Activated gamma-delta T cell (primary cell): ENCODE results near the gene PDX1.

Experiments used
- DNase-seq: peaks from one replicate; lab custom pipeline; 2025; lab: John Stamatoyannopoulos, UW

PDX1 gene

DNA sequence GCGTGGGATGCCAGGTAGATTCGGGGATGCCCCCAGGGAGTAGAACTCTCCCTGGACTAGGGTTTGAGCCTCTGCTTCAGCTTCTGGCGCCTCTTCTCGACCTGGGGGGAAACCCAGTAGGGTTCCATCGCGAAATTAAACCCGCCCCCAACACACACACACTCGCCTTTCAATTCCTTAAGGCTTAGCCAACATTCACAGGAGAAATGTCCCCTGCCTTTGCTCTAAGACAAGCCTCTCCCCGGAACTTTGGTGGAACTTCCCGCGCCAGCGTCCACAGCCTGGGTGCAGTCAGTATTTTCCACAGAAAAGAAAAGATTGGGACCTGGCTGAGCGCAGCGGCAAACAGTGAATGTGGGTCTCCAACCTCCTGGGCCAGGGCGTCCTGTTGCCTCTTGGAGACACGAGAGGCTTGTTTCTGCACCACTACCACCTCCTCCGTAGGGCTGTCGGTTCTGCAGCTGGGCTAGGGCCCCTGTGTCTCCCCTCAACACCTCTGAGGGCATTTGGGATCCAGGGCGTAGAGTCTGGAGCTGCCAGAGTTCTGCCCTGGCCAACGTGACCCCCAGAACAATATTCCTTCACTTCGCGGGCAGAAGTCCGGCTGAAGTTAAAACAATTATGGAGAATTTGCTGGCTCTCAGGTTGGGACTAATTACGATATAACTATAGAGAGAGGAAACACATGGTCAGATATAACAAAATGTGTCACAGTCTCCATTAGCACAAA is 3.2 kb downstream of the PDX1 start:
- DNase-seq = no peak

DNA sequence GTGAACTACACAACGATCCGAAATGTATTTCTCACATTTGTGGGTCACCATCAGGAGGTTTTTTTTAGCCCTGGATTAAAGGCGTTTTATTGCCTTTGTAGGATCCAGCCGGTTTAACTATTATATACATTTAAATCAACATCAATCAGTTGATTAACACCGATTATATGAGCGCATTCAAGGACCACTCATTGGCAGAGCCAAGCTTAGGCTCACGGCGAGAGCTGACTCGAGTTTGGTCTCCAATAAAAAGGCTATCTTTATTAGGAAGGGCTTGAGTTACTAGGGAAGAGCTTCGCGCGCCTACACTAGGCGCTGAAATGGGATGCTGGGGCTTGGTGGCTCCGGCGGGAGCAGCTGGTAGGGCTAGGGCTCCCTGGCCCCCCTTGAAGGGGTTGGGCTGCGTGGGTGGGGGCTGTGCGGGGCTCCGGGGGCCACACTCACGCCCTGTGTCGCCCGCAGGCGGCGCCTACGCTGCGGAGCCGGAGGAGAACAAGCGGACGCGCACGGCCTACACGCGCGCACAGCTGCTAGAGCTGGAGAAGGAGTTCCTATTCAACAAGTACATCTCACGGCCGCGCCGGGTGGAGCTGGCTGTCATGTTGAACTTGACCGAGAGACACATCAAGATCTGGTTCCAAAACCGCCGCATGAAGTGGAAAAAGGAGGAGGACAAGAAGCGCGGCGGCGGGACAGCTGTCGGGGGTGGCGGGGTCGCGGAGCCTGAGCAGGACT is 4.2 kb downstream of the PDX1 start:
- DNase-seq = no peak

DNA sequence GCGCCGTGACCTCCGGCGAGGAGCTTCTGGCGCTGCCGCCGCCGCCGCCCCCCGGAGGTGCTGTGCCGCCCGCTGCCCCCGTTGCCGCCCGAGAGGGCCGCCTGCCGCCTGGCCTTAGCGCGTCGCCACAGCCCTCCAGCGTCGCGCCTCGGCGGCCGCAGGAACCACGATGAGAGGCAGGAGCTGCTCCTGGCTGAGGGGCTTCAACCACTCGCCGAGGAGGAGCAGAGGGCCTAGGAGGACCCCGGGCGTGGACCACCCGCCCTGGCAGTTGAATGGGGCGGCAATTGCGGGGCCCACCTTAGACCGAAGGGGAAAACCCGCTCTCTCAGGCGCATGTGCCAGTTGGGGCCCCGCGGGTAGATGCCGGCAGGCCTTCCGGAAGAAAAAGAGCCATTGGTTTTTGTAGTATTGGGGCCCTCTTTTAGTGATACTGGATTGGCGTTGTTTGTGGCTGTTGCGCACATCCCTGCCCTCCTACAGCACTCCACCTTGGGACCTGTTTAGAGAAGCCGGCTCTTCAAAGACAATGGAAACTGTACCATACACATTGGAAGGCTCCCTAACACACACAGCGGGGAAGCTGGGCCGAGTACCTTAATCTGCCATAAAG is 4.8 kb downstream of the PDX1 start:
- DNase-seq = no peak

DNA sequence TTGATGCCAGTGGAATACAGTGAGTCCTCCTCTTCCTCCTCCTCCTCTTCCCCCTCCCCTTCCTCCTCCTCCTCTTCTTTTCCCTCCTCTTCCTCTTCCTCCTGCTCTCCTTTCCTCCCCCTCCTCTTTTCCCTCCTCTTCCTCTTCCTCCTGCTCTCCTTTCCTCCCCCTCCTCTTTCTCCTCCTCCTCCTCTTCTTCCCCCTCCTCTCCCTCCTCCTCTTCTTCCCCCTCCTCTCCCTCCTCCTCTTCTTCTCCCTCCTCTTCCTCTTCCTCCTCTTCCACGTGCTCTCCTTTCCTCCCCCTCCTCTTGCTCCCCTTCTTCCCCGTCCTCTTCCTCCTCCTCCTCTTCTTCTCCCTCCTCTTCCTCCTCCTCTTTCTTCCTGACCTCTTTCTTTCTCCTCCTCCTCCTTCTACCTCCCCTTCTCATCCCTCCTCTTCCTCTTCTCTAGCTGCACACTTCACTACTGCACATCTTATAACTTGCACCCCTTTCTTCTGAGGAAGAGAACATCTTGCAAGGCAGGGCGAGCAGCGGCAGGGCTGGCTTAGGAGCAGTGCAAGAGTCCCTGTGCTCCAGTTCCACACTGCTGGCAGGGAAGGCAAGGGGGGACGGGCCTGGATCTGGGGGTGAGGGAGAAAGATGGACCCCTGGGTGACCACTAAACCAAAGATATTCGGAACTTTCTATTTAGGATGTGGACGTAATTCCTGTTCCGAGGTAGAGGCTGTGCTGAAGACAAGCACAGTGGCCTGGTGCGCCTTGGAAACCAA is 5.6 kb downstream of the PDX1 start:
- DNase-seq = no peak

- no peak for DNase-seq
Measured at GRCh38 chr13:27926644-27927434, 7.0 kb downstream of the PDX1 start.

GRCh38 chr13:27927444-27928352 is 7.9 kb downstream of the PDX1 start:
- DNase-seq = no peak

DNA sequence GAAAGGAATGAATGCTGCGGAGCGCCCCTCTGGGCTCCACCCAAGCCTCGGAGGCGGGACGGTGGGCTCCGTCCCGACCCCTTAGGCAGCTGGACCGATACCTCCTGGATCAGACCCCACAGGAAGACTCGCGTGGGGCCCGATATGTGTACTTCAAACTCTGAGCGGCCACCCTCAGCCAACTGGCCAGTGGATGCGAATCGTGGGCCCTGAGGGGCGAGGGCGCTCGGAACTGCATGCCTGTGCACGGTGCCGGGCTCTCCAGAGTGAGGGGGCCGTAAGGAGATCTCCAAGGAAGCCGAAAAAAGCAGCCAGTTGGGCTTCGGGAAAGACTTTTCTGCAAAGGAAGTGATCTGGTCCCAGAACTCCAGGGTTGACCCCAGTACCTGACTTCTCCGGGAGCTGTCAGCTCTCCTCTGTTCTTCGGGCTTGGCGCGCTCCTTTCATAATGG is 8.6 kb downstream of the PDX1 start:
- DNase-seq = no peak

- DNase-seq = no peak
Measured at GRCh38 chr13:27928805-27929753, 9.3 kb downstream of the PDX1 start.

GRCh38 chr13:27929868-27930267 is 10.1 kb downstream of the PDX1 start:
- no peak for DNase-seq

DNA sequence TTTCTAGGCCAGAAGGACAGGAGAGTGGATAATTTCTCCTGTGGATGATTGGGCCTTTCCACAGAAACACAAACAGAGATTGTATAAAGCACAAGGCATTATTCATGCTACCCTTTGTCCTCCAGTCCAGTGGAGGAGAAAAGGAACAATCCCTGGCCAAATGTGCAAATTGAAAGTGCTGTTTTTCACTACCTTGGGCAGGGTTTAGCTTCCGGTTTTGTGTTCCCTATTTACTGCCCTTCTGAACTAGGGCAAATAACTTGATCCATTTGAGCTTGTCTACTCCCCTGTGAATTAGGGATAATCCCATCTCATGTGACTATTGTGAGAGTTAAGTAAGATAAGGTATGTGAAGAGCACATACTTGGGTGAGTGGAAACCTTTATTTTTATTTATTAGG is 13.3 kb downstream of the PDX1 start:
- no peak for DNase-seq

DNA sequence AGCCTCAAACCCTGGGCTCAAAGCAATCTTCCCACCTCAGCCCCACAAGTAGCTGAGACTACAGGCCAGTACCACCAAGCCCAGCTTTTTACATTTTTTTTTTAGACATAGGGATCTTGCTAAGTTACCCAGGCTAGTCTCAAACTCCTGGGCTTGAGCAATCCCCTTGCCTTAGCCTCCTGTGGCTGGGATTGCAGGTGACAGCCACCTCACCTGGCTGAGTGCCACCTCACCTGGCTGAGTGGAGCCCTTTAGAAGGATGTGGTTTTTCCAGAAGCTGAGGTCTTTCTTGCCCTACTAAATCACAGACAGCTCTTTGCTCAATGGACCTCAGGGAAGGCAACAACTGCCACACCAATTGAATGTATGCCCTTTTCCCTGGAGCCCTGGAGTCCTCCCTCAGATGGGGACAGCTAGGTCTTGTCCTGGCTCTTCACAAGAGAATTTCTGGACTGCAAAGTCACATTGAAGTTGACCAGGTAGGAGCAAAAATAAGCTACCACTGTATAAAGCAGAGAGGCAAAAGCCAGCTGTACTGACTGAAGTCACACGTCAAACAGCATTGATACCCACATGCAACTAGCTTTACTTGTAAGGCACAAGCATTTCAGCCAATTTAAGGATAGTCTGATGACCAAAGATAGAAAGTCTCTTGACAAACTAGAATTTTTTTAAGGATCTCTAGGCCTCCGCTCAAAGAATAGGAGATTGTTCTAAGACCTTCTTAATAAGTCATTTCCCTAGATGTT is 14.0 kb downstream of the PDX1 start:
- DNase-seq = no peak

- no peak for DNase-seq
Measured at GRCh38 chr13:27942972-27943371, 23.2 kb downstream of the PDX1 start.

DNA sequence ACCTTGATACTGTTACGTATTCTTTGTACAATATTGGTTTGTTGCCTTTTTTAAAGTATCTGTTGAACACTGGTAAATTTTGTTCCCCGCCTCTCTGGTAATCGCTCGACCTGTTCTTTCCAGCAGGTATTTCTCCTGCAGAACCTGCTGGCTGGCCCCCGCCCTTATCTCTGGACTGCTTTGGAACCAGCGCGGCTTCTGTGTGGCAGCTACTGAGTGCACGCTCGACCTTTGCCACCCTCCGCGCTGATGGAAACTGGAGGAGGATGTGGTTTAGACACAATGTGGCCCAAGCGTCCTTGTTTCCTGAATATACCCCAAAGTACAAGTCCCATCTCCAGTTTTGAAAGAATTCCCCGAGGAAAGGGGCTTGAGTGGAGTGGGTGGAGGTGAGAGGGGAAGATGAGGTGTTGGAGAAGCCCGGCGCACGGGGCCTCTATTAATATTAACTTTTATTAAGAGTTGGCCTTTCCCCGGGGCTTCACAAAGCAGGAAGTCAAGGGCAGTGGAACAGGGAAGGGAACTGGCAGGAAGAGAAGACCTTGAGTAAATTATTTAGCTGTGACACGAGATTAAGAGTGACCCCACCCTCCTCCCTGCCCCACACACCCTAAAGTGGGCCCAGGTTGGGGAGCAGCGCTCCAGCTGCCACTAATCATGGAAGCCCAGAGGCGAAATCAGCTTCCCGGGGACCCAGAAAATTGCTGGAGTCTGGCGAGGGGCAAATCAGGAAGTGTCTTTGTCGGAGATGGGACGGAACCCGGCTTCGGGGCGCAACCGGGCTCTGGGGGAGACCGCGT is 33.3 kb downstream of the PDX1 start:
- no peak for DNase-seq

- peak; percentile 19 for DNase-seq
Measured at GRCh38 chr13:27953676-27954405, 34.0 kb downstream of the PDX1 start.

DNA sequence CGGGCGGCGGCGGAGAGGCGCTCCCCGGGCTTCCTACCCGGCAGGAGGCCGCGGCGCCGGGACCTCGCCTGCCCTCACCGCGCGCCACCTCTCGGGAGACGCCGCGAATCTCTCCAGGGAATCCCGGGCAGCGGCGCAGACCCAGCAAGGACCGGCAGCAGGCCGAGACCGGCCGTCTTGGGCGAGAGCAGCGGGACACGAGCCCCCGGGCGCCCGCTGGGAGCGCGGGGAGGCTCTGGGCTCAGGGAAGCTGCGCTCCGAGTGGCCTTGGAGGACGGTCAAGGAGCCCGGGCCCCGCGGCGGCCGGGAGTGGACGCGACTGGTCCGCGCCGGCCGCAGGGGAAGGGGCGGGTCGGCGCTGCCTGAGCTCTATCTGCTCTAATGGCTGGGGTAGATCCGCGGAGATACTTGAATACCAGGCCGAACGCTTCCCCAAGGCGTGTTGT is 34.6 kb downstream of the PDX1 start:
- no peak for DNase-seq

DNA sequence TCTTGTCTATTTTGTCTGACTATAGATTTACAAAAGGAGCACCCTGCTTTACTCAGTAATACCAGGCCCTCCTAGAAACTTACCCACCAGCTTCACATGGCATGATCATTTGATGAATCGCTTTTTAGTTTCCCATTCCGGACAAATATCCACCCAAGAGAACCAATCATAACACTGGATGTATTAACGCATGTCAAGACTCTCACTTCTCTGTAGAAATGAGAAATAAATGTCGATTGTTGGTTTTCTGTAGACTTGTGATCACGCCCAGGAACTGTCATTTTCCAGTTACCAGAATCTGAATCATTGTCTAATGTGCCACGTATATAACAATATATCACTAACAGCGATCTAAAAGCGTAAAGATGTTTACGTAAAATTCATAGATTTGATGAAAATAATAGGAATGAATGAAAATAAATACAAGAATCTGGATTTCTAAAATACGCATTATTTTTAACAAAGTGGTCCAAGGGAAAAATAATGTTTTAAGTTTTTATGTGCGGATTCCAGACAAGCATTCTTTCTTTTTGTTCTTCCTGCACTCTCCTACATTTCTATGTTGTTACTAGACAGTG is 35.3 kb downstream of the PDX1 start:
- DNase-seq = no peak
